HEK293 (cell line): ENCODE results near the gene SUSD2.

Experiments
- CTCF ChIP-seq: fragments of 450-650 bp; formaldehyde crosslinking; IDR thresholded peaks from 2 replicates; pipeline ENCODE4 v1.5.1; 2016; ENCODE audit warnings: missing biosample characterization, missing genetic modification characterization
- KLF1 ChIP-seq: fragments of 450-650 bp; formaldehyde crosslinking; IDR thresholded peaks from 2 replicates; pipeline ENCODE4 v1.5.1; 2016; ENCODE audit warnings: missing biosample characterization, missing genetic modification characterization
- SALL2 ChIP-seq: fragments of 450-650 bp; formaldehyde crosslinking; IDR thresholded peaks from 2 replicates; pipeline ENCODE4 v1.5.0; 2017; ENCODE audit warnings: missing biosample characterization, mild to moderate bottlenecking, missing genetic modification characterization, borderline replicate concordance
- SCRT2 ChIP-seq: fragments of 450-650 bp; formaldehyde crosslinking; IDR thresholded peaks from 2 replicates; pipeline ENCODE4 v1.5.1; 2016; ENCODE audit warnings: missing biosample characterization, missing genetic modification characterization
- SETDB1 ChIP-seq: IDR thresholded peaks from one replicate; pipeline ENCODE4 v1.6.1; 2017; ENCODE audit warnings: mild to moderate bottlenecking, low read length, moderate library complexity, mixed read lengths; ENCODE audit not compliant: insufficient read length
- YY2 ChIP-seq: fragments of 450-650 bp; formaldehyde crosslinking; IDR thresholded peaks from 2 replicates; pipeline ENCODE4 v1.5.1; 2016; ENCODE audit warnings: missing biosample characterization, missing genetic modification characterization
- ZNF292 ChIP-seq: fragments of 450-650 bp; formaldehyde crosslinking; IDR thresholded peaks from 2 replicates; pipeline ENCODE4 v1.5.1; 2016; ENCODE audit warnings: low read depth, missing biosample characterization, missing genetic modification characterization, borderline replicate concordance
- ZNF530 ChIP-seq: fragments of 450-650 bp; formaldehyde crosslinking; IDR thresholded peaks from 2 replicates; pipeline ENCODE4 v1.5.1; 2016; ENCODE audit warnings: low read depth, missing biosample characterization, missing genetic modification characterization

DNA sequence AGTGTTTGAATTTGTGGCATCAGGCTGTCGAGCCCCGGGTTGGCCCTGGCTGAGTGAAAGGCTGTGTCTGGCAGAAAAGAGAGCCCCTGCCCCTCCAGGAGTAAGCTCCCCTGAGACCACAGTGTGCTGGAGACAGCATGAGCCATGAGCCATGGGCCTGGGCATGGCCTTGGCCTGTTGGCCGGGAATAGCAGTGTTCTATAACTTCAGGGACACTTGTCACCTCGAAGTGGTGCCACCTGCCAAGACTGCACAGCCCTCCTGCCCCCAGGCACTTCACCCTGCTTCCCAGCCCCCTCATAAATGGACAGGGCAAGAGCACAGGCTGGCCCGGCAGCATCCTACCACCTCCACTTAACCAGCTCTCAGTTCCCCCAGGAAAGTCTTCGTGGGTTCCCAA lies 20.7 kb upstream of the SUSD2 start:
- TF ChIP-seq YY2 (tag by site-specific recombination) = no peak
- TF ChIP-seq CTCF (tag by site-specific recombination) = no peak
- no peak for TF ChIP-seq ZNF292
- TF ChIP-seq ZNF530 (tag by site-specific recombination) = no peak
- TF ChIP-seq KLF1 (tag by site-specific recombination) = no peak
- TF ChIP-seq SETDB1 = no peak
- no peak for TF ChIP-seq SCRT2 (tag by site-specific recombination)
- no peak for TF ChIP-seq SALL2 (tag by site-specific recombination)
